ENCODE results near the gene NPFFR1. TPM values are rescaled to one million over a fixed set of nuclear protein-coding genes. Genes with fewer than 3 reads are reported as not detected.

NPFFR1 gene
- total RNA-seq, 2 experiments from 2014 or later, result not detected

DNA sequence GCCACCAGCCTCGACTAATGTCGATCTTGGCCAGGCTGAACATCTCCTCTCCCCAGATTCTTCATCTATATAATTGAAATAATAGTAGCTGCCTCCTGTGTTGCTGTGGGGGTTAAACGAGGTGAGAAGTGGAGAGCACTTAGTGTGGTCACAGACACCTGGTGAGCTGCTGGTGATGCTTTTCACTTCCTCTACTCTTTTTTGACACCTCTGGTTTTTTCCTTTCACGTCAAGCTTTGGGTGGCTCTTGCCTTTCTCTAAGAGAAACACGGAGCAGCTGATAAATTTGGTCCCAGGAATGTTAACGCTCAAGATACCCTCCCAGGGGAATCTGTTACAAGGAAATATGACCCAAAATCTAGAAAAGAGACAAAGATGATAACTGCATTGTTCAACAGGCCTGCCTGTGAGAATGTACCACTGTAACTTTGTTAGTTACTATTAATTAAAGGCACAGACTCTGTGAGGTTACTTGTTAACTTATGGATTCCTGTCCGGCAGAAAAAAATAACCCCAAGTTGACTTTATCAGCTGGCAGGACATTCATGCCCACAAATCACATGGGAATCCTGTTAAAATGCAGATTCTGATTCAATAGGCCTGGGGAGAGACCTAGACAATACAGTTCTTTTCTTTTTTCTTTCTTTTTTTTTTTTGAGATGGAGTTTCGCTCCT lies 9.5 kb upstream of the NPFFR1 start:
- ChIA-PET CTCF (interaction anchor here (1.2 kb wide), 1 partner anchor 28 kb away, joined by 4 read pairs; no protein-coding TSS in a partner anchor), POLR2A (no interaction called here)

GRCh38 chr10:70292004-70292403 lies 8.2 kb upstream of the NPFFR1 start:
- CTCF ChIA-PET, result no interaction called here
- POLR2A ChIA-PET, result no interaction called here

GRCh38 chr10:70289739-70290138 lies 5.9 kb upstream of the NPFFR1 start:
- CTCF ChIA-PET, result interaction anchor here (0.5 kb wide), 1 partner anchor 1871 kb away, joined by 3 read pairs; no protein-coding TSS in a partner anchor
- POLR2A ChIA-PET, result no interaction called here

DNA sequence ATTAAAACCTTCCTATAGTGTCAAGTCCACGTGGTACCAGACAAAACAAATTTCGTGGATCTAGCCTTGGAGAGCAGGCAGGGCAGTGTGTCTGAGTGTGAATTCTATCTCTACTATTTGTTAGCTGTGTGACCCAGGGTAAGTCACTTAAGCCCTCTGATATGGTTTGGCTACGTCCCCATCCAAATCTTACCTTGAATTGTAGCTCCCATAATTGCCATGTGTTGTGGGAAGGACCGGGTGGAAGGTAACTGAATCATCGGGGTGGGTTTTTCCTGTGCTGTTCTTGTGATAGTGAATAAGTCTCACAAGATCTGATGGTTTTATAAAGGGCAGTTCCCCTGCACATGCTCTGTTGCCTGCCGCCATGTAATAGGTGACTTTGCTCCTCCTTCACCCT lies 2.8 kb upstream of the NPFFR1 start:
- CTCF ChIA-PET, result no interaction called here
- POLR2A ChIA-PET, result no interaction called here

- CTCF ChIA-PET, result no interaction called here
- POLR2A ChIA-PET, result no interaction called here
These were observed 1.6 kb upstream of the NPFFR1 start for GRCh38 chr10:70285476-70285831.

DNA sequence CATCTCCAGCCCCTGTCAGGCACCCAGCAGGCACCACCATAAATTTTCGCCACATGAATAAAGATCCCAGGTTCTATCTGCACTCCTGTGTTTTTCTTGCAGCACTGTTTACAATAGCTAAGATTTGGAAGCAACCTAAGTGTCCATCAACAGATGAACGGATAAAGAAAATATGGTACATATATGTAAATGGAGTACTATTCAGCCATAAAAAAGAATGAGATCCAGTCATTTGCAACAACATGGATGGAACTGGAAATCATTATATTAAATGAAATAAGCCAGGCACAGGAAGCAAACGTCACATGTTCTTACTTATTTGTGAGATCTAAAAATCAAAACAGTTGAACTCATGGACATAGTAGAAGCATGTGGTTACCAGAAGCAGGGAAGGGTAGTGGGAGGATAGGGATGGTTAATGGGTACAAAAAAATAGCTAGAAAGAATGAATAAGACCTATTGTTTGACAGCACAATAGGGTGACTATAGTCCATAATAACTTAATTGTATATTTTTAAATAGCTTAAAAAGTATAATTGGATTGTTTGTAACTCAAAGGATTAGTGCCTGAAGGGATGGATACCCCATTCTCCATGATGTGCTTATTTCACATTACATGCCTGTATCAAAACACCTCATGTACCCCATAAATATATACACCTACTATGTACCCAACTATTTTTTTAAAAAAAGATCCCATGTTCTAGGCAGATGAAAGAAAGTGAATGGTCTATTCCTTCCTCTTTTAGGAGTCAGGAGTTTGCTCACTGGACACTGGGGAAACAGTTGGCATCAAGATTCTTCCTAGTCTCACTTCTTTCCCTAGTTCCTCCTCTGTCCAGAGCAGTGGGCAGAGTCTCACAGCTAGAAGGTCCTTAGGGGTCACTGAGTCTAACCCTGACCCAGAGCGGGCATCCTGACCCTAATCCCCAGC lies 1.0 kb upstream of the NPFFR1 start:
- CTCF ChIA-PET, result no interaction called here

GRCh38 chr10:70283071-70283444 lies 746 bp downstream of the NPFFR1 start:
- ChIA-PET POLR2A (no interaction called here), CTCF (no interaction called here)

More for the DNA sequence above, 1.0 kb upstream of the NPFFR1 start:
- POLR2A ChIA-PET, result no interaction called here

DNA sequence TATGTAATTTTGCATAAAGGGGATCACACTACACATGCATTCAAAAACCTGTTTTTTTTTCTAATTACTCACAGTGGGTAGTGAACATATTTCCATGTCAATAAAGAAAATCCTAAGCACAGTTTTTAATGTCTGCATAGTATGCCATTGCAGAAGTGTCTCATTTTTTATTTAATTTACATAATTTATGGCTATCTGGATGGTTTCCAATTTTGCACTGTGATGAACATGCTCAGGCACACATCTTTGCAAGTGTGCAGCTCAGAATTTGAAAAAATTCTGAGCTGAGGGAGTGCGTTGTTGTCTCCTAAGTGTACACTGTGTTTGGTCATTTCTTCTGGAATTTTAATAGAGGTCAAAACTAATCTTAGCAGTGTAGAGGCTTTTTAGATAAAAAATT lies 2.2 kb downstream of the NPFFR1 start:
- CTCF ChIA-PET, result interaction anchor here (1.2 kb wide), 1 partner anchor 9 kb away, joined by 4 read pairs; no protein-coding TSS in a partner anchor
- POLR2A ChIA-PET, result no interaction called here

DNA sequence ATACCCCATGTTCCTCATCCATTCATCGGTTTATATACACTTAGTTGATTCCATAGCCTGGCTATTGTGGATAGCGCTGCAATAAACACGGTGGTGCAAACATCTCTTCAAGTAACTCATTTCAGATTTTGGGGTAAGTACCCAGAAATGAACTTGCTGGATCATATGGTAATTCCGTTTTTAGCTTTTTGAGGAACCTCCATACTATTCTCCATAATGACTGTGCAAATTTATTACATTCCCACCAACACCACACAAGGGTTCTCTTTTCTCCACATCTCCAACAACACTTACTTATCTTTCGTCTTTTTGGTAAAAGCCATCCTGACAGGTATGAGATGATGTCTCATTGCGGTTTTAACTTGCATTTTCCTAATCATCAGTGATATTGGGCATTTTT lies 3.7 kb downstream of the NPFFR1 start:
- ChIA-PET CTCF (no interaction called here), POLR2A (no interaction called here)

DNA sequence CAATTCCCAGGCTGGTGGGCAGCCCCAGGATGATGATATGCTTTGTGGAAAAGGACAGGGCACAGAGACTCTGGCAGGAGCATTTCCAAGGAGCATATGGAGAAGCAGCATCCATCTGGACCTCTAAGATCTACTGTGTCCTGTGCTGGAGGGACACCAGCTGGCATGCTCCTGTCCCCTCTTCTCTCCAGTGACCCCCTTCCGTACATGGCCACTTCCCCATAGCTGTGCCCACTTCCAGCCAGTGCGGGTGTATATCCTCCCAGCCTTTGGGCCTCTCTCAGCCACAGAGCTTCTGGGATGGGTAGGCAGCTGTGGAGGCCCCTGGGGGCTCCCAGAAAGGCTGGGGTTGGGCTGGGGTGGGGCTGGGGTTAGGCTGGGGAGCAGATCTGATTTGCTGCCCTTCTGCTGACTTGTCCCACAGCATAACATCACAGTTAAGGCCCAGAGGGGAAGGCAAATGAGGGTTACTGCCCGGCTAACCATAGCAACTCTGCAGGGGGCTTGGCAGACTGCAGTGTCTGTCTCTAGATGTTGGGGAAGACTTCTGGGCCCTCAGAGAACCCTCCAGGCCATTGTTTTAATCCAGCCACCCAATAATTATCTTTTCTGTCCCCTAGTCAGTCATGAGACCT lies 6.3 kb downstream of the NPFFR1 start:
- POLR2A ChIA-PET, result no interaction called here
- CTCF ChIA-PET, result no interaction called here

GRCh38 chr10:70274643-70275042 lies 9.2 kb downstream of the NPFFR1 start:
- ChIA-PET POLR2A (no interaction called here), CTCF (interaction anchor here (5.7 kb wide), 1 partner anchor 90 kb away, joined by 48 read pairs; no protein-coding TSS in a partner anchor)

GRCh38 chr10:70272925-70273316 lies 10.9 kb downstream of the NPFFR1 start:
- ChIA-PET CTCF (interaction anchor here (0.7 to 5.7 kb wide), 10 partner anchors 9 to 92 kb away, joined by 3 to 48 read pairs (median 4); no protein-coding TSS in a partner anchor), POLR2A (no interaction called here)

GRCh38 chr10:70271996-70272924 lies 11.5 kb downstream of the NPFFR1 start:
- ChIA-PET CTCF (interaction anchor here (0.7 to 5.7 kb wide), 10 partner anchors 9 to 93 kb away, joined by 3 to 48 read pairs (median 4); no protein-coding TSS in a partner anchor), POLR2A (no interaction called here)

GRCh38 chr10:70270952-70271351 lies 12.9 kb downstream of the NPFFR1 start:
- ChIA-PET CTCF (interaction anchor here (5.7 kb wide), 1 partner anchor 94 kb away, joined by 48 read pairs; no protein-coding TSS in a partner anchor), POLR2A (no interaction called here)

DNA sequence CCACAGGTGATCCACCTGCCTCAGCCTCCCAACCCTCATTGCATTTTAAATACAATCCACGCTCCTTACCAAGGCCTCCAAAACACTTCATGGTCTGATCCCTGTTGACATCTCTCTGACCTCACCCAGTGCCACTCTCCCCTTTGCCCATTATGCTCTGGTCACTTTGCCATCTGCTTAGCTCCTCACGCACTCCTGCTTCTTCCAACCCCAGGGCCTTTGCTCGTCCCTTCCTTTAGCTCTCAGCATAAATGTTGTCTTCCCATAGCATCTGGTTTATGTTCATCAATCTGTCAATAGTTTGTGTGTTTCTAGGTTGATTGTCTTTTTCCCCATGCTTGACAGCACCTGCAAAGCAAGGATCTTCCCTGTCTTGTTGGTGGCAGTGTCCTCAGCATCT lies 14.1 kb downstream of the NPFFR1 start:
- ChIA-PET POLR2A (no interaction called here), CTCF (interaction anchor here (0.7 kb wide), 1 partner anchor 79 kb away, joined by 3 read pairs; no protein-coding TSS in a partner anchor)

DNA sequence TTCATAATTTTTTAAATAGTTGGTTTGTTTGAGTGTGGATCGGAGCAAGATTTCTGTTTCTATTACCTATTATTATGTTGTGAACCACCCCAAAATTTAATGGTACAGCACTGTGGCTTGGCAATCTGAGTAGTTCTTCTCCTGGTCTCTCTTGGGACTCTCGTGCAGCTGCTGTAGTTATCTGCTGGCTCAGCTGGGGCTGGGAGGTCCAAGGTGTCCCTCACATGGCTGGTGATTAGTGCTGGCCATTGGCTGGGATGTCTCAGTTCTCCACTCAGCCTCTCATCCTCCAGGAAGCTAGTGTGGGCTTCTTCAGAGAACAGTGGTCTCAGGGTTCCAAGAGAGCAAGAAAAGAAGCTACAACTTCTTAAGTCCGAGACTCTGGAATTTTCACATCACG lies 15.4 kb downstream of the NPFFR1 start:
- CTCF ChIA-PET, result interaction anchor here (0.8 to 1.7 kb wide), 3 partner anchors 47 to 527 kb away, joined by 3 read pairs; no protein-coding TSS in a partner anchor
- POLR2A ChIA-PET, result no interaction called here

DNA sequence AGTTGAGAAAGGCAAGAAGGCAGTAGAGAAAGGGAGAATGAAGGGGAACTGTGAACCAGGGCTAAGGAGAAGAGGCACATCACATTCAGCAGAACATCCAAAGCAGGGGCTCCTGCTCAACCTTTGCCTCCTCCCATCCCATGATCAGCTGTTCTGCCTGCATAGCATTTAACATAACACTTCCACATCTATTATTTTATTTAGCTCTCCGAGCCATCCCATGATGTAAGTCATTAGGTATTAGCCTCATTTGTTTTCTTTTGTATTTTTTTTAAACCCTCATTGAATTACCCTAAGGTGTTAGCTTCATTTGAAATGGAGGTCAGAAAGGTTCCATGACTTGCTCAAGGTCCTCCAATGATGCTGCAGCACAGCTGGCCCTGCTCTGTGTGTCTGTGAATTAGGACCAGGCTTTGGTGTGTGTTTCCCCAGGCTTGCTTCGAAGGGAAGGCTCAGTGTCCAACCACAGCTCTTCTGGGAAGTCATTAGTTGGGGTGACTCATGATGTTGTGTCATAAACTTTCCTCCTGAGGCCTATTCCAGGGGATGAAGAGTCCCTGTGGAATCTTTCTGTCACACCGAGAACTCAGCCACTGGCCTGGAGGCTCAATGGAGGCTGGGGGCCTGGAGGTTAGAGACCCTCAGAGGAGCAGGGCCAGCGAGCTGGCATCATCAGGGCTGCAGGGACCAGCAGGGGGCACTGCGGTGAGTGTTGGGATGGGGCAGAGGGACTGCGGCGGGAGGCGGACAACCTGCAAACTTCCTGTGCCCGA lies 16.5 kb downstream of the NPFFR1 start:
- CTCF ChIA-PET, result interaction anchor here (0.6 to 1.7 kb wide), 7 partner anchors 12 to 526 kb away, joined by 3 to 6 read pairs (median 3); no protein-coding TSS in a partner anchor
- POLR2A ChIA-PET, result no interaction called here

DNA sequence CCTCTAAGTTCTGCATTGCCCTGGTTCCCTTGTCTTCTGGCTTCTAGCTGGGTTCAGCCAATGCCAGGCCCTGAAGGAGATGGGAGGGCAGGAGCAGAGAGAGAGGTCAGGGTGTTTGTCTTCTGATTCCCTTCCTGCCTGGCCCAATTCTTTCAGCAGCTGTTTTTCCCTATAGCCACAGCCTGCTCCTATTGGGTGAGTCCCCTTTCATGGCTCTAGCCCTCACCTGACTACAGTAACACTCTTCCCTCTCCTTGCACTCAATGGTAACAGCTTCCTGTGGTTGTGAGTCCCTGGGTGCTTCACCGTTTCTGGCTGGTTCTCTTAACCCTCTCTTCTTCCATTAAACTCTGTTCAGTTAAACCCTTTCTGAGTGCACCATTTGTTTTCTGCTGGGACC lies 17.1 kb downstream of the NPFFR1 start:
- ChIA-PET CTCF (interaction anchor here (0.7 to 1.6 kb wide), 3 partner anchors 11 to 466 kb away, joined by 3 to 6 read pairs (median 3); no protein-coding TSS in a partner anchor), POLR2A (no interaction called here)

Measured in activated CD8-positive, alpha-beta memory T cell treated with anti-CD3 and anti-CD28 coated beads for 36 hours (primary cell).